AG04450 (cell line): ENCODE results near the gene RBP3. TPM values are rescaled to one million over a fixed set of nuclear protein-coding genes. Genes with fewer than 3 reads are reported as not detected.

ENCODE experiments used
- CTCF ChIA-PET: fragments of 300-600, 350-600 bp; formaldehyde crosslinking; extraction: SDS; loops from one replicate; lab custom pipeline; 2022; ENCODE audit warnings: antibody characterized with exemption, inconsistent platforms; lab: Charles Lee
- POLR2A ChIA-PET: fragments of 350-600 bp; formaldehyde crosslinking; extraction: SDS; loops from one replicate; lab custom pipeline; 2021; ENCODE audit warnings: antibody characterized with exemption, inconsistent platforms; lab: Yijun Ruan, JAX
- DNase-seq: peaks from one replicate; pipeline ENCODE4 v3.0.0-alpha.2; 2011; ENCODE audit warnings: low read depth, low spot score
- H3K27ac ChIP-seq: one replicate; pipeline ENCODE4 v1.5.1; 2012; ENCODE audit warnings: low read depth, low read length, control low read depth
- H3K27me3 ChIP-seq: one replicate; pipeline ENCODE4 v1.6.0; 2012; ENCODE audit warnings: low read length; ENCODE audit not compliant: control insufficient read depth, insufficient read depth
- H3K4me3 ChIP-seq: 2 replicates; pipeline ENCODE4 v1.5.1; 2011; ENCODE audit warnings: mild to moderate bottlenecking, low read depth, low read length, control low read depth
- H3K9me3 ChIP-seq: 2 replicates; pipeline ENCODE4 v1.5.1; 2012; ENCODE audit warnings: low read length; ENCODE audit not compliant: control insufficient read depth, insufficient read depth
- polyA plus RNA-seq: library from polyadenylated mRNA; depleted of rRNA; stranded (reverse); fragments of >200 nt; gene quantifications from 2 replicates; pipeline ENCODE4 v1.2.3, GENCODE V29; 2011
- TF ChIP-seq, protein P1 (sequence below): IDR thresholded peaks from 2 replicates; pipeline ENCODE4 v1.5.1; 2011; ENCODE audit warnings: low read depth, low read length, control low read depth, inconsistent platforms

Gene RBP3
- polyA plus RNA-seq, 1 experiment = not detected

DNA sequence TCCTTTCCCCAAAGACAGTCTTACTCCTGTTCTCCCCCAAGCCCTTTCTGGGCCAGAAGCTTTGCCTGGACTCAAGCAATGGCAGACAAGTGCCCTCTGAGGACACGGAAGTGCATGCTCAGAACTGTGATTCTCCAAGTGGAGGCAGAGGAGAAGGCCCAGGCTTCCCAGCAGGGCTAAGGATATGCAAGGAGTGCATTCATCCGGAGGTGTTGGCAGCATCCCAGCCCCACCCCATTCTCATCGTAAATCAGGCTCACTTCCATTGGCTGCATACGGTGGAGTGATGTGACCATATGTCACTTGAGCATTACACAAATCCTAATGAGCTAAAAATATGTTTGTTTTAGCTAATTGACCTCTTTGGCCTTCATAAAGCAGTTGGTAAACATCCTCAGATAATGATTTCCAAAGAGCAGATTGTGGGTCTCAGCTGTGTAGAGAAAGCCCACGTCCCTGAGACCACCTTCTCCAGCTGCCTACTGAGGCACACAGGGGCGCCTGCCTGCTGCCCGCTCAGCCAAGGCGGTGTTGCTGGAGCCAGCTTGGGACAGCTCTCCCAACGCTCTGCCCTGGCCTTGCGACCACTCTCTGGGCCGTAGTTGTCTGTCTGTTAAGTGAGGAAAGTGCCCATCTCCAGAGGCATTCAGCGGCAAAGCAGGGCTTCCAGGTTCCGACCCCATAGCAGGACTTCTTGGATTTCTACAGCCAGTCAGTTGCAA, 1.4 kb upstream of the RBP3 start:
- Histone ChIP-seq H3K27me3 (peaks cover 19% of the 10 kb centered on the region), H3K4me3 (no peak overlapping the region), H3K9me3 (no peaks in the 10 kb centered on the region; the same call in 1 of the 2 replicates), H3K27ac (no peak overlapping the region)
- CTCF ChIA-PET = interaction anchor here (1.6 kb wide), 1 partner anchor 15 kb away, joined by 4 read pairs; no protein-coding TSS in a partner anchor
- TF ChIP-seq, protein P1, sequence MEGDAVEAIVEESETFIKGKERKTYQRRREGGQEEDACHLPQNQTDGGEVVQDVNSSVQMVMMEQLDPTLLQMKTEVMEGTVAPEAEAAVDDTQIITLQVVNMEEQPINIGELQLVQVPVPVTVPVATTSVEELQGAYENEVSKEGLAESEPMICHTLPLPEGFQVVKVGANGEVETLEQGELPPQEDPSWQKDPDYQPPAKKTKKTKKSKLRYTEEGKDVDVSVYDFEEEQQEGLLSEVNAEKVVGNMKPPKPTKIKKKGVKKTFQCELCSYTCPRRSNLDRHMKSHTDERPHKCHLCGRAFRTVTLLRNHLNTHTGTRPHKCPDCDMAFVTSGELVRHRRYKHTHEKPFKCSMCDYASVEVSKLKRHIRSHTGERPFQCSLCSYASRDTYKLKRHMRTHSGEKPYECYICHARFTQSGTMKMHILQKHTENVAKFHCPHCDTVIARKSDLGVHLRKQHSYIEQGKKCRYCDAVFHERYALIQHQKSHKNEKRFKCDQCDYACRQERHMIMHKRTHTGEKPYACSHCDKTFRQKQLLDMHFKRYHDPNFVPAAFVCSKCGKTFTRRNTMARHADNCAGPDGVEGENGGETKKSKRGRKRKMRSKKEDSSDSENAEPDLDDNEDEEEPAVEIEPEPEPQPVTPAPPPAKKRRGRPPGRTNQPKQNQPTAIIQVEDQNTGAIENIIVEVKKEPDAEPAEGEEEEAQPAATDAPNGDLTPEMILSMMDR = no peak
- no peak for DNase-seq
- POLR2A ChIA-PET = no interaction called here

- POLR2A ChIA-PET = no interaction called here
- TF ChIP-seq, protein P1 = no peak
- Histone ChIP-seq H3K4me3 (no peak overlapping the region), H3K27ac (no peak overlapping the region), H3K27me3 (peaks cover 21% of the 10 kb centered on the region), H3K9me3 (no peaks in the 10 kb centered on the region; the same call in 1 of the 2 replicates)
- CTCF ChIA-PET = interaction anchor here (1.6 kb wide), 1 partner anchor 15 kb away, joined by 4 read pairs; no protein-coding TSS in a partner anchor
- no peak for DNase-seq
These were observed 874 bp upstream of the RBP3 start for GRCh38 chr10:47347303-47347675.

- peaks cover 24% of the 10 kb centered on the region for H3K27me3 ChIP-seq
- no peak for DNase-seq
- H3K27ac ChIP-seq = no peak overlapping the region
- no peak overlapping the region for H3K4me3 ChIP-seq
- ChIA-PET CTCF (no interaction called here), POLR2A (no interaction called here)
- H3K9me3 ChIP-seq = no peaks in the 10 kb centered on the region; the same call in 1 of the 2 replicates
- TF ChIP-seq, protein P1 = no peak
These were observed 703 bp downstream of the RBP3 start for GRCh38 chr10:47348661-47349470.

- H3K4me3 ChIP-seq = no peak overlapping the region
- H3K9me3 ChIP-seq = no peaks in the 10 kb centered on the region; the same call in 1 of the 2 replicates
- ChIA-PET POLR2A (no interaction called here), CTCF (interaction anchor here (1.5 kb wide), 1 partner anchor 12 kb away, joined by 4 read pairs; no protein-coding TSS in a partner anchor)
- H3K27ac ChIP-seq = no peak overlapping the region
- DNase-seq = no peak
- TF ChIP-seq, protein P1 = no peak
- peaks cover 27% of the 10 kb centered on the region for H3K27me3 ChIP-seq
These were observed 1.4 kb downstream of the RBP3 start for GRCh38 chr10:47349516-47349915.
